HepG2 (cell line): ENCODE results near the gene CBX2. TPM values are rescaled to one million over a fixed set of nuclear protein-coding genes. Genes with fewer than 3 reads are reported as not detected.
A peak's percentile ranks its signal among the peaks of the same experiment; 100 is the strongest.

ENCODE experiments used
- CAMTA2 ChIP-seq: sonication (generic); formaldehyde crosslinking; IDR thresholded peaks from 2 replicates; pipeline ENCODE4 v1.4.0; 2020; ENCODE audit warnings: mild to moderate bottlenecking, missing genetic modification reagents, borderline replicate concordance
- CCDC6 ChIP-seq: sonication (generic); formaldehyde crosslinking; IDR thresholded peaks from 2 replicates; pipeline ENCODE4 v1.8.1; 2022; ENCODE audit warnings: mild to moderate bottlenecking, missing genetic modification reagents, moderate library complexity
- DMAP1 ChIP-seq: IDR thresholded peaks from 2 replicates; pipeline ENCODE4 v1.6.1; 2016
- GABPB1 ChIP-seq: IDR thresholded peaks from 2 replicates; pipeline ENCODE4 v1.6.1; 2016; ENCODE audit warnings: mild to moderate bottlenecking, missing genetic modification reagents, moderate library complexity, missing compliant biosample characterization
- HOXD1 ChIP-seq: sonication (generic); formaldehyde crosslinking; IDR thresholded peaks from 2 replicates; pipeline ENCODE4 v1.5.0; 2020; ENCODE audit warnings: missing genetic modification reagents
- IKZF5 ChIP-seq: IDR thresholded peaks from 2 replicates; pipeline ENCODE4 v1.6.1; 2018; ENCODE audit warnings: missing genetic modification reagents, mild to moderate bottlenecking, missing compliant biosample characterization
- MAF1 ChIP-seq: sonication (generic); formaldehyde crosslinking; IDR thresholded peaks from 2 replicates; pipeline ENCODE4 v1.5.0; 2020; ENCODE audit warnings: missing genetic modification reagents, borderline replicate concordance
- MAFF ChIP-seq: IDR thresholded peaks from 2 replicates; pipeline ENCODE4 v1.6.1; 2011; ENCODE audit warnings: low read depth, low read length, improper control_type of control experiment
- MED1 ChIP-seq: sonication (generic); formaldehyde crosslinking; IDR thresholded peaks from 2 replicates; pipeline ENCODE4 v1.4.0; 2020; ENCODE audit warnings: missing genetic modification reagents
- ONECUT2 ChIP-seq: sonication (generic); formaldehyde crosslinking; IDR thresholded peaks from 2 replicates; pipeline ENCODE4 v1.4.0; 2020; ENCODE audit warnings: missing genetic modification reagents
- REXO4 ChIP-seq: sonication (generic); formaldehyde crosslinking; IDR thresholded peaks from 2 replicates; pipeline ENCODE4 v1.8.0; 2022; ENCODE audit warnings: missing genetic modification reagents, mild to moderate bottlenecking, borderline replicate concordance
- RNF2 ChIP-seq: fragments of 450-650 bp; conservative IDR thresholded peaks from 2 replicates; pipeline ENCODE4 v1.6.1; 2016; ENCODE audit warnings: low read depth
- U2AF2 ChIP-seq: fragments of 200-400 bp; formaldehyde crosslinking; IDR thresholded peaks from 2 replicates; pipeline ENCODE4 v1.6.1; 2017; ENCODE audit warnings: low read depth, mild to moderate bottlenecking, low read length
- ZNF138 ChIP-seq: sonication (generic); formaldehyde crosslinking; IDR thresholded peaks from 2 replicates; pipeline ENCODE4 v1.5.0; 2020; ENCODE audit warnings: mild to moderate bottlenecking, low read depth, missing genetic modification reagents
- ZNF232 ChIP-seq: sonication (generic); formaldehyde crosslinking; IDR thresholded peaks from 2 replicates; pipeline ENCODE4 v1.4.0; 2020; ENCODE audit warnings: missing genetic modification reagents, borderline replicate concordance
- ZNF362 ChIP-seq: sonication (generic); formaldehyde crosslinking; IDR thresholded peaks from 2 replicates; pipeline ENCODE4 v1.4.0; 2020; ENCODE audit warnings: missing genetic modification reagents, mild to moderate bottlenecking, borderline replicate concordance
- ZNF629 ChIP-seq: sonication (generic); formaldehyde crosslinking; conservative IDR thresholded peaks from 2 replicates; pipeline ENCODE4 v1.5.0; 2020; ENCODE audit warnings: missing genetic modification reagents
- ZNF770 ChIP-seq: sonication (generic); formaldehyde crosslinking; IDR thresholded peaks from 2 replicates; pipeline ENCODE4 v1.5.0; 2020; ENCODE audit warnings: mild to moderate bottlenecking, missing genetic modification reagents
- ZNF790 ChIP-seq: sonication (generic); formaldehyde crosslinking; IDR thresholded peaks from 2 replicates; pipeline ENCODE4 v1.8.0; 2022; ENCODE audit warnings: missing genetic modification reagents, mild to moderate bottlenecking, borderline replicate concordance
- polyA plus RNA-seq, 8 experiments: library from polyadenylated mRNA; depleted of rRNA in 3 of 8; stranded (reverse) in 7 of 8; unstranded in 1 of 8; fragments of >200 nt; fragmentation: Illumina TruSeq in 4 of 8; extraction: Trizol in 4 of 8; gene quantifications; 2 replicates each; pipeline versions ENCODE4 v1.2.1 to v1.2.3, GENCODE V29; 2011 to 2016; ENCODE audit warnings: low read depth in 4 of 8, missing spikeins in 1 of 8, mixed read lengths in 1 of 8; ENCODE audit not compliant: insufficient read depth in 1 of 8
- total RNA-seq, 5 experiments: library from RNA; depleted of rRNA; stranded (reverse); fragments of >200 nt; fragmentation: Illumina TruSeq; extraction: Trizol; gene quantifications; 2 replicates each; pipeline ENCODE4 v1.2.3, GENCODE V29; 2016; ENCODE audit warnings: low read depth in 1 of 5
- TF ChIP-seq, protein P1 (sequence below): sonication (generic); formaldehyde crosslinking; conservative IDR thresholded peaks from 2 replicates; pipeline ENCODE4 v1.8.0; 2022; ENCODE audit warnings: mild to moderate bottlenecking, moderate library complexity, missing genetic modification reagents

The CBX2 gene
- total and polyA plus RNA-seq, 2 of the 13 experiments (the other 11 are each of a cell fraction or from before 2014, with no cell fraction given): 14.5 to 31.1 TPM

- TF ChIP-seq MED1 (CRISPR knock-in tag) (peak; percentile 26; the same call in 1 of the 2 replicates), HOXD1 (CRISPR knock-in tag) (0 out of 2 replicates have a peak, but pooled peaks have one; percentile 10), RNF2 (0 out of 2 replicates have a peak, but pooled peaks have one; percentile 60), ONECUT2 (CRISPR knock-in tag) (no peak), MAF1 (CRISPR knock-in tag) (no peak), ZNF362 (CRISPR knock-in tag) (no peak), U2AF2 (no peak), REXO4 (CRISPR knock-in tag) (no peak), ZNF770 (CRISPR knock-in tag) (no peak; the same call in 1 of the 2 replicates), CAMTA2 (CRISPR knock-in tag) (0 out of 2 replicates have a peak, but pooled peaks have one; percentile 55), GABPB1 (CRISPR knock-in tag) (peak; percentile 73; the same call in 1 of the 2 replicates), ZNF232 (CRISPR knock-in tag) (no peak), MAFF (no peak), DMAP1 (CRISPR knock-in tag) (0 out of 2 replicates have a peak, but pooled peaks have one; percentile 27), ZNF138 (CRISPR knock-in tag) (no peak; the same call in 1 of the 2 replicates), CCDC6 (CRISPR knock-in tag) (no peak), IKZF5 (CRISPR knock-in tag) (no peak), ZNF790 (CRISPR knock-in tag) (0 out of 2 replicates have a peak, but pooled peaks have one; percentile 28), ZNF629 (CRISPR knock-in tag) (peak; percentile 86)
- TF ChIP-seq, protein P1, sequence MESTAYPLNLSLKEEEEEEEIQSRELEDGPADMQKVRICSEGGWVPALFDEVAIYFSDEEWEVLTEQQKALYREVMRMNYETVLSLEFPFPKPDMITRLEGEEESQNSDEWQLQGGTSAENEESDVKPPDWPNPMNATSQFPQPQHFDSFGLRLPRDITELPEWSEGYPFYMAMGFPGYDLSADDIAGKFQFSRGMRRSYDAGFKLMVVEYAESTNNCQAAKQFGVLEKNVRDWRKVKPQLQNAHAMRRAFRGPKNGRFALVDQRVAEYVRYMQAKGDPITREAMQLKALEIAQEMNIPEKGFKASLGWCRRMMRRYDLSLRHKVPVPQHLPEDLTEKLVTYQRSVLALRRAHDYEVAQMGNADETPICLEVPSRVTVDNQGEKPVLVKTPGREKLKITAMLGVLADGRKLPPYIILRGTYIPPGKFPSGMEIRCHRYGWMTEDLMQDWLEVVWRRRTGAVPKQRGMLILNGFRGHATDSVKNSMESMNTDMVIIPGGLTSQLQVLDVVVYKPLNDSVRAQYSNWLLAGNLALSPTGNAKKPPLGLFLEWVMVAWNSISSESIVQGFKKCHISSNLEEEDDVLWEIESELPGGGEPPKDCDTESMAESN (CRISPR knock-in tag): 0 out of 2 replicates have a peak, but pooled peaks have one; percentile 10
Measured at GRCh38 chr17:79801156-79802038, 23.4 kb downstream of the CBX2 start (continued).
